Thoracic aorta (tissue), 2 donors: ENCODE results near the gene ITGA2B. TPM values are rescaled to one million over a fixed set of nuclear protein-coding genes. Genes with fewer than 3 reads are reported as not detected.

Source experiments
- ATAC-seq: fragments of 150-250 bp; one replicate; pipeline ENCODE4 v1.8.0; 2017; ENCODE audit warnings: low read depth; ENCODE audit not compliant: insufficient number of reproducible peaks, low FRiP score
- DNase-seq: peaks from one replicate; pipeline ENCODE4 v3.0.0-alpha.2; 2020; ENCODE audit warnings: low spot score
- H3K27ac ChIP-seq, 2 donors: fragments of 200-600 bp; sonication (generic); 1 replicate in 1 of 2; 2 replicates in 1 of 2; pipeline ENCODE4 v1.5.1; 2016; ENCODE audit warnings: mild to moderate bottlenecking in 2 of 2, moderate library complexity in 2 of 2
- H3K27me3 ChIP-seq: fragments of 200-600 bp; sonication (generic); replicated peaks from 2 replicates; pipeline ENCODE4 v1.6.0; 2016; ENCODE audit warnings: mild to moderate bottlenecking; ENCODE audit not compliant: insufficient read depth
- H3K36me3 ChIP-seq: fragments of 200-600 bp; sonication (generic); one replicate; pipeline ENCODE4 v1.5.1; 2016
- H3K4me1 ChIP-seq, 2 donors: fragments of 200-600 bp; sonication (generic); 1 replicate in 1 of 2; 2 replicates in 1 of 2; pipeline versions ENCODE4 v1.5.1 to v1.6.0; 2016; ENCODE audit warnings: low read depth in 2 of 2, mild to moderate bottlenecking in 1 of 2; ENCODE audit not compliant: control insufficient read depth in 1 of 2
- H3K4me3 ChIP-seq: fragments of 200-600 bp; sonication (generic); 2 replicates; pipeline ENCODE4 v1.5.1; 2016; ENCODE audit warnings: mild to moderate bottlenecking
- H3K9me3 ChIP-seq: fragments of 200-600 bp; sonication (generic); 2 replicates; pipeline ENCODE4 v1.5.1; 2016
- CTCF ChIP-seq: fragments of 200-600 bp; sonication (generic); IDR thresholded peaks from one replicate; pipeline ENCODE4 v1.5.1; 2019; ENCODE audit warnings: antibody characterized with exemption
- total RNA-seq, 2 donors: library from RNA; depleted of rRNA; stranded (reverse); fragments of >200 nt; gene quantifications; one replicate each; pipeline versions ENCODE4 v1.1.0 to v1.2.3, GENCODE V29; 2016

The ITGA2B gene
- 1 to 10 TPM in 1 of 2 donors, under 1 TPM in 1; 0.28 to 3.4 TPM for total RNA-seq

GRCh38 chr17:44389281-44389680 is at the start of gene ITGA2B:
ITGA2B (minus strand) TSS chr17:44389649; CDS start chr17:44389473, 176 bp downstream.
- H3K27me3 ChIP-seq: no peaks in the 10 kb centered on the region
- no peak for ATAC-seq
- no peak within 1 kb of the TSS for H3K27ac ChIP-seq
- no peak for DNase-seq
- no peaks in the 10 kb centered on the region for H3K9me3 ChIP-seq
- no peak for TF ChIP-seq CTCF
- no peak within 1 kb of the TSS for H3K4me3 ChIP-seq
- no peaks in the 10 kb centered on the region for H3K36me3 ChIP-seq
- H3K4me1 ChIP-seq: peaks cover 0 to 24% of the 10 kb centered on the region in 2 donors

- DNase-seq (no peak), ATAC-seq (no peak)
- Histone ChIP-seq H3K4me3 (no peak overlapping the region), H3K27me3 (no peaks in the 10 kb centered on the region), H3K36me3 (peaks cover 8% of the 10 kb centered on the region), H3K4me1 (peaks cover 6 to 8% of the 10 kb centered on the region in 2 donors), H3K9me3 (no peaks in the 10 kb centered on the region), H3K27ac (no peak overlapping the region)
- TF ChIP-seq CTCF: no peak
Observed at GRCh38 chr17:44439168-44439567, 49.7 kb upstream of the ITGA2B start.

GRCh38 chr17:44438636-44439035 is 49.2 kb upstream of the ITGA2B start:
- H3K9me3 ChIP-seq: no peaks in the 10 kb centered on the region
- H3K27me3 ChIP-seq: no peaks in the 10 kb centered on the region
- DNase-seq (no peak), ATAC-seq (no peak)
- H3K36me3 ChIP-seq: peaks cover 9% of the 10 kb centered on the region
- no peak for TF ChIP-seq CTCF
- H3K4me1 ChIP-seq: peaks cover 6 to 8% of the 10 kb centered on the region in 2 donors
- H3K4me3 ChIP-seq: no peak overlapping the region
- no peak overlapping the region for H3K27ac ChIP-seq

DNA sequence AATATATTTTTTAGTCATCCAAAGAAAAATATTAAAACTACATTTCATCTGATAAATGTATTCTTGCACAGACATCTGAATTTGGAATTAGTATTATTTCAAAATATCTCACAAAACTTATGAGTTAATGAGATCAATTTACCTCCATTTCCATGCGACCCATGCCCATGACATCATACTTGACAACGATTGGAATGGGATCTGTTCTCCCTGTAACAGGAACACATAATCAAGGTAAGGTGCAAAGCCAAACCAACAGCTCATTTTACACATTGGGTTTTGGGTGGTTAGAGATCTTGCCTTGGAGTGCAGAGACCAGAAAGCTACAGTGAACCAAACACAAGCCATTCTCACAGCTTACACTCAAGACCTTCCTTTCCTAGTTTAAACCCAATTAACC is 46.9 kb upstream of the ITGA2B start:
- DNase-seq: no peak
- no peaks in the 10 kb centered on the region for H3K9me3 ChIP-seq
- ATAC-seq: no peak
- TF ChIP-seq CTCF: no peak
- no peaks in the 10 kb centered on the region for H3K27me3 ChIP-seq
- peaks cover 11% of the 10 kb centered on the region for H3K36me3 ChIP-seq
- peaks cover 6 to 8% of the 10 kb centered on the region in 2 donors for H3K4me1 ChIP-seq
- H3K27ac ChIP-seq: no peak overlapping the region
- H3K4me3 ChIP-seq: no peak overlapping the region

DNA sequence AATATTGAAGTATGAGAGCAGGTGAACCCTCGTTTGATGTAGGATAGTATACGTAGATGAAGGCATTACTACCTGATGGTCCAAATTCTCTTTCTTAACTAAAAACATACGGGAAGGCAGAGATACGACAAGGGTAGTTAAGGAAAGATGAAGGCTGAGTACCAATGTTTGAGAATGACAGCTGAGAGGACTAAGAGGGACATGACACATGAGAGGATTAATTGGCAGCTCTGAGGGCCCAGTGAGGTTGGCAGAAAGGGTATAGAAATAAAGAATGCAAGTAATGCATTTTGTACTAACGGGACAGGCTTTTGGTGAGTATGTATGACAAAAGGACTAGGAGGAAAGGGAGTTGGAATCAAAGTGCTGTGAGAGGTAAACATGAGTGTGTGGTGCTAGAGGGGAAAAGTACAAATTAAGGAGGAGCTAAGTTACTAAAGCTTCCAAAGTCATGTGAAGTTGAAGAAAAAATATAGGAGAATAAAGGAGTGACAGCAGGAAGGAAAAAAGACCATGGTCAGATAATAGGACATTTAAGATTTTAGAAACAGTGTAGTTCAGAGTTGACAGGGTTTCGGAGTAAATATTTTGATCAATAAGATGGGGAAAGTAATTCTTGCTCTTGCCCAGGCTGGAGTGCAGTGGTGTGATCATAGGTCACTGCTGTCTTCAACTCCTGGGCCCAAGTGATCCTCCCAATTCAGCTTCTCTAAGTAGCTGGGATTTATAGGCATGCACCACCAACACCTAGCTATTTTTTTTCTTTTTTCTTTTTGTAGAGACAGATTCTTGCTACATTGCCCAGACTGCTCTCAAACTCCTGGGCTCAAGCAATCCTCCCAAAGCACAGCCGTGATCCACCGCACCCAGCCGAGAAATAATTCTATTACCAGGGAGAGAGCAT is 43.1 kb upstream of the ITGA2B start:
- no peaks in the 10 kb centered on the region for H3K9me3 ChIP-seq
- no peaks in the 10 kb centered on the region for H3K4me1 ChIP-seq
- no peak overlapping the region for H3K27ac ChIP-seq
- H3K27me3 ChIP-seq: no peaks in the 10 kb centered on the region
- DNase-seq: no peak
- ATAC-seq: no peak
- peaks cover 16% of the 10 kb centered on the region for H3K36me3 ChIP-seq
- no peak for TF ChIP-seq CTCF
- H3K4me3 ChIP-seq: no peak overlapping the region
